GM12801 (cell line): Measurements from ENCODE around the gene CRACR2A.

Experiments used
- TF ChIP-seq, protein P1 (sequence below): IDR thresholded peaks from one replicate; pipeline ENCODE4 v1.5.1; 2011; ENCODE audit warnings: control low read depth; ENCODE audit not compliant: insufficient read length; ENCODE audit errors: extremely low read depth

CRACR2A gene

GRCh38 chr12:3600039-3600720 lies 152.7 kb downstream of the CRACR2A start:
- TF ChIP-seq, protein P1, sequence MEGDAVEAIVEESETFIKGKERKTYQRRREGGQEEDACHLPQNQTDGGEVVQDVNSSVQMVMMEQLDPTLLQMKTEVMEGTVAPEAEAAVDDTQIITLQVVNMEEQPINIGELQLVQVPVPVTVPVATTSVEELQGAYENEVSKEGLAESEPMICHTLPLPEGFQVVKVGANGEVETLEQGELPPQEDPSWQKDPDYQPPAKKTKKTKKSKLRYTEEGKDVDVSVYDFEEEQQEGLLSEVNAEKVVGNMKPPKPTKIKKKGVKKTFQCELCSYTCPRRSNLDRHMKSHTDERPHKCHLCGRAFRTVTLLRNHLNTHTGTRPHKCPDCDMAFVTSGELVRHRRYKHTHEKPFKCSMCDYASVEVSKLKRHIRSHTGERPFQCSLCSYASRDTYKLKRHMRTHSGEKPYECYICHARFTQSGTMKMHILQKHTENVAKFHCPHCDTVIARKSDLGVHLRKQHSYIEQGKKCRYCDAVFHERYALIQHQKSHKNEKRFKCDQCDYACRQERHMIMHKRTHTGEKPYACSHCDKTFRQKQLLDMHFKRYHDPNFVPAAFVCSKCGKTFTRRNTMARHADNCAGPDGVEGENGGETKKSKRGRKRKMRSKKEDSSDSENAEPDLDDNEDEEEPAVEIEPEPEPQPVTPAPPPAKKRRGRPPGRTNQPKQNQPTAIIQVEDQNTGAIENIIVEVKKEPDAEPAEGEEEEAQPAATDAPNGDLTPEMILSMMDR = no peak

DNA sequence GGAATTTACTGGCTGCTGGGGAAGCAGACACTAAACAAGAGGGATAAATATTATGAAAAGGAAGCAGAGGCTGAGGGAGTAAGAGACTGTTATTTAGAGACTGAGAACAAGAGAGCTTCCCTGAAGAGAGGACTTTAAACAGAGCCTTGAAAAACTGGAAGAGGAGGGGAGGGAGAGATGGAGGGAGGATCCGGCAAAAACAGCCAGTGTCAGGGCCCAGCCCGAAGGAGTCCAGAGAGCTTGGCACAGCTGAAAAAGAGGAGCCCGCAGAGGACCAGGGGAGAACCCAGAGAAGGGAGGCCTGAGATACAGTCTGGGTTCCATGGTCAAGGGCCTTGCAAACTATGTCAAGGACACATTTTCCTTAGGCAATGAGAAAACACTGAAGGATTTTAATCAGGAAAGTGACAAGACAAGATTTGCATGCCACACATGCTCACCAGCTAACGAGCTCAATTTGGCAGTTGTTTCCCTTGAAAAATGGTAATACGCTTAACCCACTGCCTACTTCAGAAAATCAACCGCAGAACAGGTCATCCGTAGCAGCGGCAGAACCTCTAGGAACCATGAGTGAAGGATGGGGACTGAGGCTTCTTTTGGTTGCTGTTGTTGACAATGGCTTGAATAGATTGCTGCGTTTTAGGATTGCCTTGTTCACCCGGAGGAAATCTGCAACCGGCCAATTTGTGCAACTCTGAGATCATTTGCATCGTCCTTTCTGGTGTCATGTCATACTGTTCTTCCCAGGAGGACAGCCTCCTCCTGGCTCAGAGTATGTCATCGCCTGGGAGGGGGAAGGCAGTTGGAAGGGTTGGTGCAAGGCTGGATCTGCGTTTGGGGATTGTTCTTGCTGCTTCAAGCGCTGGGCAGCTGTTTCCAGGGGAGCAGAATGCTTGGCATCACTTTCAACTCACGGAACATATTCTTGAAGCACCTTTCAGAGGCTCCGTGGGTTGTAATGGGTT lies 153.7 kb downstream of the CRACR2A start:
- TF ChIP-seq, protein P1 = no peak

DNA sequence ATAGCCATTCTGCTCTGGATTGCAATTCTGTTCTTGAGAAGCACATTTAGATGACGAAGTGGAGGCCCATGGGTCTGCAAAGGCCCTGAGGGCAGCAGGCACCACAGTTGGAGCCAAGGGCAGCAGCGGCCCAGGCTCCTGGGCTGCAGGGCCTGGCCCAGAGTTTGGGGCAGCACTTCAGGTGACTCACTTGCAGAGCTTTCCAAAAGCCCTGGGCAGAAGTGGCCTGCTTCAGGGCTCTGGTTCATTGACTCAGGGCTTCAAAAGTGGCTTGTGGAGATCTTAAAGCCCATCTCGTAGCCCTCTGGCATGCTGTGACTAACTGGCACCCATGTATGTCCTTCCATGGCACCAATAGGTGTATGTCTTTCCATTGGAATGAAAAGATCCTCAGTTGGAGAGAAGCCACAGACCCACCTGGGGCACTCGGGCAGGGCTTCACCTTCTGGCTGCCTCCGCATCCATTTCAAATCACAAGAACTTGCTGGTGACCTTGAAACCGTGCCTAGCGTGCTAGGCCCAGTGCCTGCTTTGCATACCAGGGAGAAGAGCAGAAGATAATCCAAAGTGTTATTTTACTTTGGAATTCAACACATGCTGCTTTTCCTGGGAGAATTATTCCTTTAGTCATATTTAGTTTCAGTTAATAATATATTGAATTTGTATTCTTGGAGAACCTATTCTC lies 155.2 kb downstream of the CRACR2A start:
- TF ChIP-seq, protein P1 = no peak

- TF ChIP-seq, protein P1 = no peak
Measured at GRCh38 chr12:3596703-3597415, 156.1 kb downstream of the CRACR2A start.

- TF ChIP-seq, protein P1 = no peak
Measured at GRCh38 chr12:3595721-3596120, 157.2 kb downstream of the CRACR2A start.

DNA sequence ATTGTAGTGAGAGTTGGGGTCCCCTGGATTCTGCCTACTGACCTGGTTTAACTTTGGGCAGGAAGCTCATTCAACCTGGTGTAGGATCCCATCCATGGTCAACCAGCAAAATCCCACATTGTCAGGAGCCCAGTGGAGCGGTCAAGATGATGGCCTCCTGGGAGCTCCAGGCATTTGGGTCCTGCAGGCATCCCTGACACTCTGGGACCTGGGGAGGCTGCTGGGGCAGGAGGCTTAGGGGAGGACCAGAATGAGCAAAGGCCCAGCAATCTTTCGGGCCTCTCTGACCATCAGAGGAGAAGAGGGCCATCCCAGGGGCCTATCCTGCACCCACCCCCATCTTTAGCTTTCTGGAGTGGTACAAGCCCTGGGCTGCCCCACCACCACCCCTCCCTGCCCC lies 157.9 kb downstream of the CRACR2A start:
- TF ChIP-seq, protein P1 = no peak
